HG03432 (cell line): ENCODE measurements around the gene ALKBH8.
"Not testable (repeated sequence)": the region's sequence is repeated elsewhere in the genome, so short reads cannot be mapped to it uniquely, and the experiment has no call there.

Source experiments
- ATAC-seq: cut with Tn5 transposase; IDR thresholded peaks from one replicate; pipeline ENCODE4 v1.9.1; 2021; ENCODE audit warnings: mild to moderate bottlenecking, moderate library complexity; ENCODE audit not compliant: unreplicated experiment

ALKBH8 gene

GRCh38 chr11:107577346-107577711 is 11.8 kb upstream of the ALKBH8 start:
- no peak for ATAC-seq

GRCh38 chr11:107576497-107577345 is 11.2 kb upstream of the ALKBH8 start:
- peak; percentile 60 for ATAC-seq

GRCh38 chr11:107573438-107573837 is 7.9 kb upstream of the ALKBH8 start:
- ATAC-seq: no peak

DNA sequence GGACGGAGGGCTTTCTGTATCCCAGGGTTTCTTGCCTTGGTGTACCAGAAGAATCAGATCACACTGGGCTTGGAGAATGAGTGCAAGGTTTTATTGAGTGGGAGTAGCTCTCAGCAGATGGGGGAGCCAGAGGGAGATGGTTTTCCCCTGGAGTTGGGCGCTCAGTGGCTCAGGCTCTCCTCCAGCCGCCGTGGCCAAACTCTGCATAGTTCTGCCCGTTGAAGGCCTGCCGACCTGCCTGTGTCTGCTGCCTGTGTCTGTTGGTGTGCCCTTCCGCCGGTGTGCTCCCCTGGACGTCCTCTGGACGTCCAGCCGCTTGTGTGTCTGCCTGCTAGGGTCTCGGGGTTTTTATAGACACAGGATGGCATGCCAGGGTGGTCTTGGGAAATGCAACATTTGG is 4.5 kb upstream of the ALKBH8 start:
- ATAC-seq: no peak

- ATAC-seq: no peak
These were observed 2.3 kb upstream of the ALKBH8 start for GRCh38 chr11:107567739-107568335.

DNA sequence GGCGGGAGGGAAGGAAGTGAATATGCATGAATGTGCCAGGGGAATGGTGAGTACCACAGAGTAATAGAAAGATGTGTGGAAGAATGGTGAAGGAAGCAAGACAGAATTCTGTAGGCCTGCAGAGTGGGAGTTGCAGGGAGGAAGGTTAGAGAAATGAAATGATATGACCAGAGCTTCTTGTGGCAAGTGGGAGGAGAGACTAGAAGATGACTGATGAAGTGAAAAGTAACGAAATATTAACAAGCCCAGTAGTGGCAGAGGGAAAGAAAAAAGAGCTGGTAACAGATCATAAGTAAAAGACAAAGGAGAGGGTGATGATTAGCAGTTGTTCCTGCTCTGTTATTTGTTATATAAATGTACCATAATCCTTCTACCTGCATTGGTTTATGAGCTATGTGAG is 1.0 kb upstream of the ALKBH8 start:
- no peak for ATAC-seq

- peak; percentile 3 for ATAC-seq
These were observed 493 bp upstream of the ALKBH8 start for GRCh38 chr11:107565955-107566501.

GRCh38 chr11:107564877-107565218 is 687 bp downstream of the ALKBH8 start:
- ATAC-seq: peak; percentile 5

- ATAC-seq: peak; percentile 31
These were observed 1.8 kb downstream of the ALKBH8 start for GRCh38 chr11:107563702-107564101.

- ATAC-seq: no peak
These were observed 2.8 kb downstream of the ALKBH8 start for GRCh38 chr11:107562647-107563208.

DNA sequence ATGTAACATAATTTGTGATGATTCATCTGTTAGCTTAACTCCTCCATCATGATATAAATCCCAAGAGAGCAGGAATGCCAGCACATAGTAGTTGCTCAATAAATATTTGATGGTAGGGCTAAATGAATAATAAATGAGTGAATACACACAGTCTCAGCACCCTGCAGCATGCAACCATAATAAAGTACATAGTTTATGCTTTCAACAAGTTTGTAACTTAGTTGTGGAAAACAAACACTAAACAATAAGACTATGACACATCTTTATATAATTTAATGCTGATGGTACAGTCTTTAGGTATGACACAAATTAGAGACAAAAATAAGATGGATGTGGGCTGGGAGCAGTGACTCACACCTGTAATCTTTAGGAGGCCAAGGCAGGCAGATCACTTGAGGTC is 3.8 kb downstream of the ALKBH8 start:
- ATAC-seq: no peak

- ATAC-seq: no peak
These were observed 15.2 kb downstream of the ALKBH8 start for GRCh38 chr11:107550304-107550703.

DNA sequence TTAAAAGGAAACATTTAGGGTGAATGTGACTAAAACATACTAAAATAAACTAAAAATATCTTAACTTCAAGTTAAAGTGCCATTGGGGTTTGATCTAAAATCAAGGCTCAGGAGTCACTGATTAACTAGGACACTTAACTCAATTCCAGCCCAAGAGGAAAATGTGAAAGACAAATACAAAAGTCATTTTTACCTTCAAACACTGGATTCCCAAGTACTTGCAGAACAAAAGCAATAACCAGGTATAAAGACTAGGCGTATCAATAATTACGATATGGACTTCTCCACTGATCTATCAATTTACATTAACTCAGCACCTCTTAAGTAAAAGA is 15.6 kb downstream of the ALKBH8 start:
- ATAC-seq: no peak

- peak; percentile 58 for ATAC-seq
These were observed 16.1 kb downstream of the ALKBH8 start for GRCh38 chr11:107549253-107549953.

GRCh38 chr11:107547961-107548360 is 17.6 kb downstream of the ALKBH8 start:
- no peak for ATAC-seq

GRCh38 chr11:107545101-107545514 is 20.4 kb downstream of the ALKBH8 start:
- ATAC-seq: peak; percentile 60

GRCh38 chr11:107538821-107539220 is 26.7 kb downstream of the ALKBH8 start:
- no peak for ATAC-seq

DNA sequence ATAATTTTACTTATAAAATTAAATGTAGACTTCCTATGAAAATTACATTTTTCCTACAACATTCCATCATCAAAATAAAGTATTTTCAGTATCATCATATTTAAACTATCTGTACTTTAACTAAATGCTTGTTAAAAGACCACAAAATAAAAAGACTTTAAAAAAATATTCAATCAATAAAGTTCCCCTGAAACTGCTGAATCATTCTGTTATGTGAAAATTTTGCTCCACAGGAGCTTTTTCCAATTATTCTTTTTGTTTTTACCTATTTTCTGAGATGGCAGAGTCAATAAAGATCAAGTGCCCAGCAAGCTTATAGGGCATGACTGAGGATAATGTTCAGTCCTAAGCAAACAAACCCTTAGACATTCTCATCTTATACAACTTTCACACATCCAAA is 27.3 kb downstream of the ALKBH8 start:
- no peak for ATAC-seq

DNA sequence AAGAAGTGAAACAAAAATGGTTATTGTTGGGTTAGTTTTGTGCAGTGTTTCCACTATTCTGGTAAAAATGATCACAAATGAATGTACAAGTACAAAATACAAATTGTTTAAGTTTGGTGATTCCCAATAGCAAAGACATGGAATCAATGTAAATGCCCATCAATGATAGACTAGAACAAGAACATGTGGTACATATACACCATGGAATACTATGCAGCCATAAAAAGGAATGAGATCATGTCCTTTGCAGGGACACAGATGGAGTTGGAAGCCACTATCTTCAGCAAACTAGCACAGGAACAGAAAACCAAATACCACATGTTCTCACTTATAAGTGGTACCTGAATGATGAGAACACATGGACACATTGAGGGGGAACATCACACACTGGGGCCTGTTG is 28.4 kb downstream of the ALKBH8 start:
- ATAC-seq: not testable (repeated sequence)

- ATAC-seq: no peak
These were observed 39.3 kb downstream of the ALKBH8 start for GRCh38 chr11:107526197-107526596.

DNA sequence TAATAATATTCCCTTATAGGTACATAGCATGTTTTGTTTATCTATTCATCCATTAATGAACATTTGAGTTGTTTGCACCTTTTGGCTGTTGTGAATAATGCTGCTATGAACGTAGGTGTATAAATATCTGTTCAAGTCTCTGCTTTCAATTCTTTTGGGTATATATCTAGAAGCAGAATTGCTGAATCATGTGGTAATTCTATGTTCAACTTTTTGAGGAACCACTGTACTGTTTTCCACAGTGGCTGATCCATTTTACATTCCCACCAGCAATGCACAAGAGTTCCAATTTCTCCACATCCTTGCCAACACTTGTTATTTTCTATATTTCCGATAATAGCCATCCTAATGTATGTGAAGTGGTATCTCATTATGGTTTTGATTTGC is 56.7 kb downstream of the ALKBH8 start:
- ATAC-seq: no peak
